GM15510 (cell line): ENCODE results near the gene ABCG4.

ENCODE experiments used
- POLR2A ChIP-seq: IDR thresholded peaks from 3 replicates; pipeline ENCODE4 v1.6.1; 2011; ENCODE audit warnings: borderline replicate concordance; ENCODE audit not compliant: insufficient read length; ENCODE audit errors: extremely low read depth

Gene ABCG4

DNA sequence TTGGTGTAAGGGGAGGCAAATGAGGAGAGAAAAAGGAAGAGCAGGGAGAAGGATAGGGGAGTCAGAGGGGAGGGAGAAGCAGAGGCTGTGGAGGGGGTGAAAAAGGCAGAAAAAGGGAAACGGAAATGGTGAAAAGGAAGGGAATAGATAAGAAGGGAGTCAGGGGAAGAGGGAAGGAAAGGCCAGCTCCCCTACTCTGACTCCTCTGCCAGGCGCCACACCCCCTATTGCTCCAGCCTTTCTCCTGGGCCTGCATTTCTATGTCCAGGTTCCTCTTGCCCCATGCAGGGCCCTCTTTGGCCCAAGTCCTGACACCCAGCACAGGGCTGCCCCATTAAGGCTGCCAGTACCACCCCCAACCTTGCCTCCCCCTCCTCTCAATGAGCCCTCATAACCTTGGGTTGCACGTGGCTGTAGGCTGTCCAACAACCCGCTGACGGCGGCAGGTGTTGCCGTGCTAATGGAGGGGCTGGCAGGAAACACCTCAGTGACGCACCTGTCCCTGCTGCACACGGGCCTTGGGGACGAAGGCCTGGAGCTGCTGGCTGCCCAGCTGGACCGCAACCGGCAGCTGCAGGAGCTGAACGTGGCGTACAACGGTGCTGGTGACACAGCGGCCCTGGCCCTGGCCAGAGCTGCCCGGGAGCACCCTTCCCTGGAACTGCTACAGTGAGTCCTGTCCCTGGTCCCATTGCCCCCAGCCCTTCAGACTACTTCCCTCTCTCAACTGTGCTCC, 33.0 kb downstream of the ABCG4 start:
- no peak for TF ChIP-seq POLR2A

DNA sequence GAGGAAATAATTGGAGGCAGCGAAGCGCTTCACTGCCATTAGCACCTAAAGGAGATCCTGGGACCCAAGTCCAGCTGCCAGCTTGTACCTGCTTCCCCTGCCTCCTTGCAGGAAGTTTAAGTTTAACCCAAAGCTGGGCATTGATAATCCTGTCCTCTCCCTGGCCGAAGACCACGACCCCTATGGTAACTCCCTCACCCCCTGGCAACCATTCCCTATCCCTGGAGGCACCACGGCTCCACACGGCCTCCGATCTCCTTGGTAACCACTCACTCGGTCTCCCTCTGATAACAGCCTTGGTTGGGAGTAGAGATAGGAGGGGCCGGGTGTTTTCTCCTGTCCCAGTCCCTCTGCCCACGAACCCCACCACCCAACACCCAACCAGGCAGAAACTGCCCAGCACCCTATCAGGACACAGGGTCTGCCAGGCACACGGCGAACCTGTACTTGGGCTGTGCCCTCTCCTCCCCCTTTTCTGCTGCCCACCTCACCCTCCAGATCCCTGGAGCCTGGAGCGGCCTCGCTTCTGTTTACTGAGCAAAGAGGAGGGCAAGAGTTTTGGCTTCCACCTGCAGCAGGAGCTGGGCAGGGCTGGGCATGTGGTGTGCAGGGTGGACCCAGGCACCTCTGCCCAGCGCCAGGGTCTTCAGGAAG, 37.3 kb downstream of the ABCG4 start:
- TF ChIP-seq POLR2A = no peak

DNA sequence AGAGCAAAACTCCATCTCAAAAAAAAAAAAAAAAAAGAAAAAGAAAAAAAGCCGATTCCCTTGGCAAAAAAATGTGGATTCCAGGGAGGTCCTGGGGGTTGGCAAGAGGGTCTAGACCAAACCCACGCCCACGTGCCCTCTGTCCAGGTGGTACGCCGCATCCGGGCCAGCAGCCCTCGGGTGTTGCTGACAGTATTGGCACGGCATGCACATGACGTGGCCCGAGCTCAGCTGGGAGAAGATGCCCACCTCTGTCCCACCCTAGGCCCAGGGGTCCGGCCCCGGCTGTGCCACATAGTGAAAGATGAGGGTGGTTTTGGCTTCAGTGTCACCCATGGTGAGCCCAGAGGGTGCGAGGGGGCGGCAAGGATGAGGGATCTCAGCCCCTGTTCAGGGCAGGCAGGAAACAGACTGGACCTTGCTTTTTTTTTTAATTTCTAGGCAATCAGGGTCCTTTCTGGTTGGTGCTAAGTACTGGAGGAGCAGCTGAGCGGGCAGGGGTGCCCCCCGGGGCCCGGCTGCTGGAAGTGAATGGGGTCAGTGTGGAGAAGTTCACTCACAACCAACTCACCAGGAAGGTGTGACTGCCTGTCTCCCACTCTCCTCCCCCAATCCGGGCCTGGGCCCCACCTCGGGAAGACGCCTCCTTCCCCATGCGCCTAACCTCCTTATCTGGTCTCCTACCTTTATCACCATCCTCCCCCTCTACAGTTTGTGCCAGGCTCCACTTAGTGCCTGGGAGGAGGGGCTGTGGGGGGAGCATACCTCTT, 38.5 kb downstream of the ABCG4 start:
- no peak for TF ChIP-seq POLR2A

DNA sequence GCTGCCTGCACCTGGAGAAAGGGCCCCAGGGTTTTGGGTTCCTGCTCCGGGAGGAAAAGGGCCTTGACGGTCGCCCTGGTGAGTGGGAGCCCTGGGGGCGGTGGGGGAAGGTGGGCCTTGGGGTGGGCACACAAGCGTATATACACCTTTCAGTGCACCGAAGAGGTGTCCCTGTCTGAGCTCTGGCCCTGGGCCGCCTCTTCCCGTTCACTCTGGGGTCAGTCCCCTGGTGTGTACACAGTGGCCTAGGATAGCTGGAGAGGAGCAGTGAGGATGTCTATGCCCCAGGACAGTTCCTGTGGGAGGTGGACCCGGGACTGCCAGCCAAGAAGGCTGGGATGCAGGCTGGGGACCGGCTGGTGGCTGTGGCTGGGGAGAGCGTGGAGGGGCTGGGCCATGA, 39.2 kb downstream of the ABCG4 start:
- TF ChIP-seq POLR2A = no peak

DNA sequence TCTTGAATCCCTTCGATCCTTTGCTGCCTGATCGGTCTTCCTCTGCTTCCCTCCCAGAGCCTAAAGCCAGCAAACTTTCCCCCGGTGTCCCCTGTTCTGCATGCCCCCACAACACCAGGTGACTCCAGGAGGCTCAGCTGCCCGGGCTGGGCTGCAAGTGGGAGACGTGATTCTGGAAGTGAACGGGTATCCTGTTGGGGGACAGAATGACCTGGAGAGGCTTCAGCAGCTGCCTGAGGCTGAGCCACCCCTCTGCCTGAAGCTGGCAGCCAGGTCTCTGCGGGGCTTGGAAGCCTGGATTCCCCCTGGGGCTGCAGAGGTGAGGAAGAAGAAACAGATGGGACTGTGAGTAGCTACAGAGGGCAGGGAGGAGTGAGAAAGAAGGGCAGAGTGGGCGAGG, 40.0 kb downstream of the ABCG4 start:
- TF ChIP-seq POLR2A = no peak

DNA sequence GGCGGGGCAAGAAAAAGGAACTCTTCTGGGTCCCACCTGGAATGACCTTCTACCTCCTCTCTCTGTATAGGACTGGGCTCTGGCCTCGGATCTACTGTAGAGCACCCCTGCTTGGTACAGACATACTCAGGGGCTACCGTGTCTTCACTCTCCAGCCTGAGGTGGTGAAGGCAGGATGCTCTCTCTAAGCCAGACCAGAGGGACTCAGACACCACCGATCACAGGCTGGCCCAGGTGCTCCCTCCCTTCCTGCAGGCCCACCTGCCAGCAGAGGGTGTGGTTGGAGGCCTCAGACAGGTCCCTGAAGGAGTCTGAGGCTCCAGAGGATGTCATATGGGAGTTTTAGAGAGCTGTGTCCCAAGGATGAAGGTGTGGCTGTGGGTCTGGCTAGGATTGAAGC, 40.5 kb downstream of the ABCG4 start:
- TF ChIP-seq POLR2A = no peak

DNA sequence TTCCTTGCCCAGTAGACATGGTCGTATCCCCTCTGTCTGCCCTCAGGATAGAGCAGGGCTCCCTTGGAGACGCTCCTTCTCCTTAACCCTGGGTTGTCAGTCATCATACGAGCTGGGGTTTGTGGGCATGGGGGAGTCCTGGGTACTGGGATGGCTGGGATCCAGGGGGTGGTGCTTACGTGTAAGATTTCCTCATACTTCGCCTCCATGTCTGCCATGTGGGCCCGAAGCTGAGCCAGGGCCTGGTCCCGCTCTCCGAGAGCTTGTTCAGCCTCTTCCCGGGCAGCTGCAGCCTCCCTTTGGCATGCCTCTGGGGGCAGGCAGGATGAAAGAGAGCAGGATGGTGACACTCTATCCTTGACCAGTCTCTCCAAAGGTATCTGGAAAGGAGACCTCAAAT, 41.7 kb downstream of the ABCG4 start:
- no peak for TF ChIP-seq POLR2A

DNA sequence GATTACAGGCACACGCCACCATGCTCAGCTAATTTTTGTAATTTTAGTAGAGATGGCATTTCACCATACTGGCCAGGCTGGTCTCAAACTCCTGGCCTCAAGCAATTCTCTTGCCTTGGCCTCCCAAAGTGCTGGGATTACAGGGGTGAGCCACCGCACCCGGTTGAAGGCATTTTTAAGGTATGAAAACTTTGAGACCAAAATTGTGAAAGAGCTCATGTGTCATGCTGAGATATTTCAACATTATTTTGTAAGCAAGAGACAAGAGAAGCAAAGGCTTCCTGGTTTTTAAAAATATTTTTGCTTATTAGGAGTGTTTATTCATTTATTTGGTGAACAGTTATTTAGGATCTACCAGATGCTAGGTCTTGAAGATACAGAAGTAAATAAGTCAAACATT, 43.3 kb downstream of the ABCG4 start:
- TF ChIP-seq POLR2A = no peak

DNA sequence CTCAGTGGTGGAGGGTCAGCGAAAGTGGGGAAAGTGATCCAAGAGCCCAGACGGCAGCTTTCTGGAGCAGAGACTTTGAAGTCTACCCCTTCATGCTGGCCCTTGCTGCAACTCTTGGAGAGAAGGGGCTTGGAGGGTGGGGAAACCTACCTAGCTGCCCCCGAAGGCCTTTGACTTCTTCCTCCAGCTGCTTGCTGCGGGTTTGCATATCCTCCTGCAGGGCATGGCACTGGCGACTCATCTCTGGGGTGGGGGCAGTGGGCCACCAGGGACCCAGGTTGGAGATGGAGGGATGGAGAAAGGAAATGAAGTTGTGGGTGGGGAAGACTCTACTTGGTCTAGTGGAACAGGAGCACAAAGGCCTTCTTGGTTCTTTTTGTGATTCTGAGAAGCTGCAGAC, 44.1 kb downstream of the ABCG4 start:
- no peak for TF ChIP-seq POLR2A

DNA sequence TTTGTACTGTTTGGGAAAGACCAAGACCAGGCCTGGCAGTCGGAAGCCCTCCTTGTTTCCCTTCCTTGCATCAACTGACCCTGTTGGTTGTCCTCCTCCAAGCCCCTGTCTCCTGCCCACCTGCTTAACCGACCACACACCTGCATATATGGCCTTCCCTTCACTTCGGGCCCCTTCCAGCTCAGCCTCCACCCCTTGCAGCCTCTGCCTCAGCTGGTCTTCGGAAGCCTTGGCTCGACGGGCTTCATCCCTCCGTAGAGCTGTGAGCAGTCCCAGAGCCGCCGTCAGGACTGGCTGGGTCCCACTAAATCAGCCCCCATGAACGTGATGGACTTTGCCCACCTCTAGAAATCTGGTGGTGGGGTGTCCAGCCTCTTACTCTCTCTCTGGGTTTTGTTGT, 44.8 kb downstream of the ABCG4 start:
- no peak for TF ChIP-seq POLR2A

DNA sequence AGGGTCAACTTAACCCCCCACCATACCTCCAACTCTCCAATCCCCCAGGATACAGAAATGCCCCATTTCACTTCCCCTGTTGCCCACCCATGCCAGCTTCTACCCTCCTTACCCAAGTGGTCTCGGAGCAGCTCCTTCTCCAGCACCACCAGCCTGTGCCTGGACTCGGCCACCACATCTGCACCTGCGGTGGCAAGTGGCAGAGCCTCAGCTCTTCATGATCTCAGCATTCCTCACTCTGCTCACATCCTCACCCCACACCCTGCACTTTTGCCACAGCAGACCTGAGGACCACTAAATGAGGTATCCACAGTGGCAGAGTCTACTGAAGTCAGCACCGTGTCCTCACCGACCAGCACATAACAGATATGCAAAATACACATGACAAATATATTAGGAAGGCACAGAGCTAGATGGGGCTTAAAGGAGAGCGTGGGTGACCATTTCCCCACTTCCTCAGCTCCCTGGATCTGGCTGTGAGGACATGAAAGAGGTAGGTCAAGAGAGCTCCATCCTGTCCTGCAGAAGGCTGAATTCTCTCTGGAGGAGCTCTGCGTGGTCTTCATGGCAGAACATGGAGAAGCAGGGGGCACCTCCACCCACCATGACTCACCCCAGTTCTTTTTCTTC, 46.1 kb downstream of the ABCG4 start:
- no peak for TF ChIP-seq POLR2A

DNA sequence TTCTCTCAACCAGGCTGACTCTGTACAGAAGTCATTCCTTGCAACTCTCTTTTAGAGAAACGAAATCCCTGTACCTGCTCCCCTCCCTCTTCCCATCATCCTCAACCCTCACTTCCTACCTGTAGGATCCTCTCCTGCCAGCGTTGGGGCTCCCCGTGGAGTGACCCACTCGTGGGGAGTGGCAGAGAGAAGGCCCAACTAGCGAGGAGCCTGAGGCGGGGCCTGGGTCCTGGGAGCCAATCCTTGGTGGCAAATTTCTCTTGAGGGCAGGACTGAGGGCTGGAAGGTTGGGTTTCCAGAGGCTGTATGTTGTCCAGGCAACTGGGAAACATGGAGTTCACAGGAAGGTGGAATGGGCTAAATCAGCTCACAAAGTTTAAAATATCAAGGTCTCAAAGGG, 46.8 kb downstream of the ABCG4 start:
- TF ChIP-seq POLR2A = no peak

DNA sequence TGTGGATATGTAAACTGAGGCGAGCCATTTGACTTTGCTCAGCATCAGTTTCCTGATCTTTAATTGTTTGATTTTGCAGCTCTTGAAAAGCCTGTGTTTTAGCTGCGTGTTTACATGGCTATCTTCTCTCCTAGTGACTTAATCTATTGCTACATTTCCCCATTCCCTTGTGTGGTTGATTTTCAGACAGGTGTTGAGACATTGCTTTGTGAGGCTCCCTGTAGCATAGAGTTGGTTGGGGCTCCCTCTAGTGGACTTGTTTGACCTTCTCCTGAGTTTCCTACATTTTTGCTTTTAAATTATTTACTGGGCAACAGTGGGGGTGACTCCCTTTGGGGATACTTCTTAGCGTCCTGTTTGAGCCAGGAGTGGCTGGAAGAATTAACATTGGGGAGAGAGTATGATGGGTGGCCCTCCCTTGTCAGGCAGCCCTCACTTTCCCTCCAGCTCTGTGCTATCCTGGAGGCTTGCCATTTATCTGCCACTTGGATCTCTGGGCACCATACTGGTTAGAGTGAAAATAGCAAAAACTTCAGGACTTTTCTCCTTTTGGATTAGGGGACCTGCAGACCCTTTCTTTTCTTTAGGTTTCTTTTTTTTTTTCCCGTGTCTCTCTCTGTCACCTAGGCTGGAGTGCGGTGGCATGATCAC, 48.1 kb downstream of the ABCG4 start:
- no peak for TF ChIP-seq POLR2A

DNA sequence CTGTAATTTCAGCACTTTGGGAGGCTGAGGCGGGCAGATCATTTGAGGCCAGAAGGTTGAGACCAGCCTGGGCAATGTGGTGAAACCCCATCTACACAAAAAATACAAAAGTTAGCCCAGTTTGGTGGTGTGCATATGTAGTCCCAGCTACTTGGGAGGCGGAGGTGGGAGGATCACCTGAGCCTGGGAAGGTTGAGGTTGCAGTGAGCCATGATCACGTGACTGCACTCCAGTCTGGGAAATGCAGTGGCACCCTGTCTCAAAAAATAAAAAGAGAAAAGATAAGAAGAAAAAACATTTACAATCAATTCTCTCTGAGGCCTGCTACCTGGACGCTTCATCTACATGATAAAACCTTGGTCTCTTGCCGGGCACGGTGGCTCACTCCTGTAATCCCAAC, 50.1 kb downstream of the ABCG4 start:
- TF ChIP-seq POLR2A = no peak

DNA sequence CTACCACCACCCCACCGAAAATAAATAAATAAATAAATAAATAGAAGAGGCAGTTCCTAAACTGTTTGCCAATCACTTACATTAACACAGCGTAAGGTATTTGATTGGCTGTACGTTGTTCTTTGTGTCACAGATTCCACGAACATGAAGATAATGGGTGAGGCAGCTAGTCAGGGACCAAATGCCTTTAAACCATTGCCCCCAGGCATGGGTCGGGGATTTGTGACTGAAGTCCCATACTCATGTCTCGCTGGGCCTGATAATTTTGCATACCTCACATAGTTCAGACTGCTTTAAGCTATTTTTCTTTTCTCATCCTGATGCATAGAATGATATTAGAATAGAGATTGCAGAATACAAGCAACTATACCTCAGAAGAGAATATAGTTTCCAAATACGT, 53.7 kb downstream of the ABCG4 start:
- TF ChIP-seq POLR2A = no peak
